ENCODE measurements around the gene IQCM. TPM values are rescaled to one million over a fixed set of nuclear protein-coding genes. Genes with fewer than 3 reads are reported as not detected.

The IQCM gene
- total RNA-seq, 1 experiment from 2014 or later = not detected

GRCh38 chr4:149754526-149754925, 61.1 kb downstream of the IQCM start:
- no peak overlapping the region for H3K4me2 ChIP-seq (ENCODE audit: low read length)
- no peak overlapping the region for H2AFZ ChIP-seq (ENCODE audit: low read length)
- POLR2A ChIA-PET (ENCODE audit: unreplicated experiment) = no interaction called here
- H3K9ac ChIP-seq (ENCODE audit: low read length) = no peak overlapping the region
- H3K36me3 ChIP-seq (ENCODE audit: low read depth, low read length) = no peaks in the 10 kb centered on the region
- no peaks in the 10 kb centered on the region for H3K4me1 ChIP-seq (ENCODE audit: insufficient read depth, low read length)
- no peaks in the 10 kb centered on the region for H3F3A ChIP-seq (ENCODE audit: low read length, unreplicated experiment)
- DNase-seq = peak; percentile 33
- no peak for ATAC-seq
- no peaks in the 10 kb centered on the region for H3K9me3 ChIP-seq (ENCODE audit: low read length)
- no TSS peak for BruUV-seq (replicated peaks)
- intact Hi-C loops (cut with micrococcal nuclease) = no loop called here
- no peaks in the 10 kb centered on the region for H3K9me2 ChIP-seq (replicated peaks; ENCODE audit: low read length)
- no peaks in the 10 kb centered on the region for H3K27me3 ChIP-seq (ENCODE audit: low read length)
- no peak overlapping the region for H3K27ac ChIP-seq (ENCODE audit: low read length)
- H3K79me2 ChIP-seq (ENCODE audit: low read length) = no peaks in the 10 kb centered on the region
- H3K4me3 ChIP-seq (ENCODE audit: low read length) = no peak overlapping the region
- TF ChIP-seq EZH2phosphoT487 (IDR thresholded peaks at IDR 0.05; ENCODE audit: borderline replicate concordance, low read length) (no peak), CTCF (conservative IDR thresholded peaks at IDR 0.05; ENCODE audit: low read depth, low read length) (no peak), EZH2 (IDR thresholded peaks at IDR 0.05; ENCODE audit: low read length, unreplicated experiment) (no peak)
- CTCF ChIA-PET = no interaction called here
- H4K20me1 ChIP-seq (ENCODE audit: low read length) = no peaks in the 10 kb centered on the region

GRCh38 chr4:149752729-149753128, 62.9 kb downstream of the IQCM start:
- ChIA-PET POLR2A (ENCODE audit: unreplicated experiment) (no interaction called here), CTCF (no interaction called here)
- H3K27ac ChIP-seq (ENCODE audit: low read length) = no peak overlapping the region
- peak; percentile 27 for DNase-seq
- ATAC-seq = no peak
- H3K36me3 ChIP-seq (ENCODE audit: low read depth, low read length) = no peaks in the 10 kb centered on the region
- H3K4me2 ChIP-seq (ENCODE audit: low read length) = no peak overlapping the region
- no peaks in the 10 kb centered on the region for H3K4me1 ChIP-seq (ENCODE audit: insufficient read depth, low read length)
- no peaks in the 10 kb centered on the region for H3K79me2 ChIP-seq (ENCODE audit: low read length)
- H3F3A ChIP-seq (ENCODE audit: low read length, unreplicated experiment) = no peaks in the 10 kb centered on the region
- H3K9ac ChIP-seq (ENCODE audit: low read length) = no peak overlapping the region
- no peaks in the 10 kb centered on the region for H3K27me3 ChIP-seq (ENCODE audit: low read length)
- no TSS peak for BruUV-seq (replicated peaks)
- intact Hi-C loops (cut with micrococcal nuclease) = no loop called here
- H2AFZ ChIP-seq (ENCODE audit: low read length) = no peak overlapping the region
- no peaks in the 10 kb centered on the region for H3K9me2 ChIP-seq (replicated peaks; ENCODE audit: low read length)
- TF ChIP-seq EZH2phosphoT487 (IDR thresholded peaks at IDR 0.05; ENCODE audit: borderline replicate concordance, low read length) (no peak), CTCF (conservative IDR thresholded peaks at IDR 0.05; ENCODE audit: low read depth, low read length) (no peak), EZH2 (IDR thresholded peaks at IDR 0.05; ENCODE audit: low read length, unreplicated experiment) (no peak)
- no peak overlapping the region for H3K4me3 ChIP-seq (ENCODE audit: low read length)
- no peaks in the 10 kb centered on the region for H4K20me1 ChIP-seq (ENCODE audit: low read length)
- no peaks in the 10 kb centered on the region for H3K9me3 ChIP-seq (ENCODE audit: low read length)

- Histone ChIP-seq H3K27me3 (ENCODE audit: low read length) (no peaks in the 10 kb centered on the region), H2AFZ (ENCODE audit: low read length) (no peak overlapping the region), H3K4me2 (ENCODE audit: low read length) (no peak overlapping the region), H3K4me3 (ENCODE audit: low read length) (no peak overlapping the region), H3F3A (ENCODE audit: low read length, unreplicated experiment) (no peaks in the 10 kb centered on the region), H3K27ac (ENCODE audit: low read length) (no peak overlapping the region), H3K9me2 (replicated peaks; ENCODE audit: low read length) (no peaks in the 10 kb centered on the region), H3K9me3 (ENCODE audit: low read length) (no peaks in the 10 kb centered on the region), H4K20me1 (ENCODE audit: low read length) (no peaks in the 10 kb centered on the region), H3K36me3 (ENCODE audit: low read depth, low read length) (no peaks in the 10 kb centered on the region), H3K4me1 (ENCODE audit: insufficient read depth, low read length) (no peaks in the 10 kb centered on the region), H3K9ac (ENCODE audit: low read length) (no peak overlapping the region), H3K79me2 (ENCODE audit: low read length) (no peaks in the 10 kb centered on the region)
- no peak for DNase-seq
- ChIA-PET POLR2A (ENCODE audit: unreplicated experiment) (no interaction called here), CTCF (no interaction called here)
- no peak for ATAC-seq
- BruUV-seq (replicated peaks) = no TSS peak
- TF ChIP-seq EZH2 (IDR thresholded peaks at IDR 0.05; ENCODE audit: low read length, unreplicated experiment) = no peak
- TF ChIP-seq EZH2phosphoT487 (IDR thresholded peaks at IDR 0.05; ENCODE audit: borderline replicate concordance, low read length) = no peak
- TF ChIP-seq CTCF (conservative IDR thresholded peaks at IDR 0.05; ENCODE audit: low read depth, low read length) = no peak
- intact Hi-C loops (cut with micrococcal nuclease) = no loop called here
These were observed 64.5 kb downstream of the IQCM start for GRCh38 chr4:149751174-149751573.

All from PC-3 (cell line).